Fibroblast of skin of right biceps (primary cell): Measurements from ENCODE around the gene ZNF277.
"Not testable (repeated sequence)": the region's sequence is repeated elsewhere in the genome, so short reads cannot be mapped to it uniquely, and the experiment has no call there.

Experiments
- DNase-seq: peaks from one replicate; pipeline ENCODE4 v3.0.0-alpha.2; 2013

ZNF277 gene

GRCh38 chr7:112298543-112299100 lies 92.1 kb downstream of the ZNF277 start:
- no peak for DNase-seq

GRCh38 chr7:112300072-112300471 lies 93.6 kb downstream of the ZNF277 start:
- no peak for DNase-seq

GRCh38 chr7:112300831-112301407 lies 94.4 kb downstream of the ZNF277 start:
- DNase-seq: no peak

- no peak for DNase-seq
Observed at GRCh38 chr7:112302566-112302965, 96.1 kb downstream of the ZNF277 start.

- DNase-seq: no peak
Observed at GRCh38 chr7:112306903-112307302, 100.4 kb downstream of the ZNF277 start.

GRCh38 chr7:112307506-112307905 lies 101.0 kb downstream of the ZNF277 start:
- DNase-seq: no peak

GRCh38 chr7:112308974-112309373 lies 102.5 kb downstream of the ZNF277 start:
- no peak for DNase-seq

- DNase-seq: not testable (repeated sequence)
Observed at GRCh38 chr7:112316803-112317202, 110.3 kb downstream of the ZNF277 start.

GRCh38 chr7:112322070-112322469 lies 115.6 kb downstream of the ZNF277 start:
- DNase-seq: no peak

- DNase-seq: no peak
Observed at GRCh38 chr7:112327566-112327965, 121.1 kb downstream of the ZNF277 start.

GRCh38 chr7:112331492-112331891 lies 125.0 kb downstream of the ZNF277 start:
- DNase-seq: no peak

- DNase-seq: peak; percentile 4
Observed at GRCh38 chr7:112334366-112334765, 127.9 kb downstream of the ZNF277 start.

GRCh38 chr7:112336261-112336660 lies 129.8 kb downstream of the ZNF277 start:
- DNase-seq: no peak

- no peak for DNase-seq
Observed at GRCh38 chr7:112336936-112337576, 130.6 kb downstream of the ZNF277 start.

GRCh38 chr7:112337892-112338291 lies 131.4 kb downstream of the ZNF277 start:
- DNase-seq: no peak

- DNase-seq: no peak
Observed at GRCh38 chr7:112338786-112339185, 132.3 kb downstream of the ZNF277 start.

- DNase-seq: no peak
Observed at GRCh38 chr7:112341464-112341863, 135.0 kb downstream of the ZNF277 start.

GRCh38 chr7:112346381-112347060 lies 140.0 kb downstream of the ZNF277 start:
- no peak for DNase-seq

GRCh38 chr7:112347088-112347487 lies 140.6 kb downstream of the ZNF277 start:
- no peak for DNase-seq

GRCh38 chr7:112350585-112350984 lies 144.1 kb downstream of the ZNF277 start:
- DNase-seq: no peak

GRCh38 chr7:112356596-112356995 lies 150.1 kb downstream of the ZNF277 start:
- DNase-seq: no peak

GRCh38 chr7:112357136-112357535 lies 150.6 kb downstream of the ZNF277 start:
- DNase-seq: no peak

GRCh38 chr7:112358513-112358912 lies 152.0 kb downstream of the ZNF277 start:
- no peak for DNase-seq

GRCh38 chr7:112359086-112359485 lies 152.6 kb downstream of the ZNF277 start:
- DNase-seq: no peak
